RWPE1 (cell line): Measurements from ENCODE around the gene TGFBI.
A peak's percentile ranks its signal among the peaks of the same experiment; 100 is the strongest.

Experiments
- CTCF ChIA-PET: fragments of 350-600 bp; sonication (Branson Sonifier 250); formaldehyde crosslinking; extraction: SDS; loops from one replicate; lab custom pipeline; 2021; lab: Yijun Ruan, JAX
- POLR2A ChIA-PET: fragments of 400-600 bp; formaldehyde crosslinking; extraction: SDS; loops from one replicate; lab custom pipeline; 2020; ENCODE audit warnings: antibody characterized with exemption; ENCODE audit not compliant: low non-redundant PET; lab: Yijun Ruan, JAX
- DNase-seq: peaks from one replicate; pipeline ENCODE4 v3.0.0; 2012; ENCODE audit warnings: low spot score
- H3K27ac ChIP-seq: fragments of 450-650 bp; 2 replicates; pipeline ENCODE4 v1.5.1; 2017
- TF ChIP-seq, protein P1 (sequence below): fragments of 450-650 bp; conservative IDR thresholded peaks from 2 replicates; pipeline ENCODE4 v1.5.1; 2017; ENCODE audit warnings: low read depth, mild to moderate bottlenecking

TGFBI gene

GRCh38 chr5:136006761-136007251 is 22.0 kb upstream of the TGFBI start:
- DNase-seq, result peak; percentile 95
- peak overlapping the region; percentile 97 for H3K27ac ChIP-seq
- TF ChIP-seq, protein P1, sequence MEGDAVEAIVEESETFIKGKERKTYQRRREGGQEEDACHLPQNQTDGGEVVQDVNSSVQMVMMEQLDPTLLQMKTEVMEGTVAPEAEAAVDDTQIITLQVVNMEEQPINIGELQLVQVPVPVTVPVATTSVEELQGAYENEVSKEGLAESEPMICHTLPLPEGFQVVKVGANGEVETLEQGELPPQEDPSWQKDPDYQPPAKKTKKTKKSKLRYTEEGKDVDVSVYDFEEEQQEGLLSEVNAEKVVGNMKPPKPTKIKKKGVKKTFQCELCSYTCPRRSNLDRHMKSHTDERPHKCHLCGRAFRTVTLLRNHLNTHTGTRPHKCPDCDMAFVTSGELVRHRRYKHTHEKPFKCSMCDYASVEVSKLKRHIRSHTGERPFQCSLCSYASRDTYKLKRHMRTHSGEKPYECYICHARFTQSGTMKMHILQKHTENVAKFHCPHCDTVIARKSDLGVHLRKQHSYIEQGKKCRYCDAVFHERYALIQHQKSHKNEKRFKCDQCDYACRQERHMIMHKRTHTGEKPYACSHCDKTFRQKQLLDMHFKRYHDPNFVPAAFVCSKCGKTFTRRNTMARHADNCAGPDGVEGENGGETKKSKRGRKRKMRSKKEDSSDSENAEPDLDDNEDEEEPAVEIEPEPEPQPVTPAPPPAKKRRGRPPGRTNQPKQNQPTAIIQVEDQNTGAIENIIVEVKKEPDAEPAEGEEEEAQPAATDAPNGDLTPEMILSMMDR, result no peak

GRCh38 chr5:136007271-136007670 is 21.5 kb upstream of the TGFBI start:
- TF ChIP-seq, protein P1, result no peak
- DNase-seq, result no peak
- POLR2A ChIA-PET, result interaction anchor here (1.0 kb wide), 1 partner anchor 22 kb away, joined by 3 read pairs; no protein-coding TSS in a partner anchor
- H3K27ac ChIP-seq, result peak overlapping the region; percentile 97
- CTCF ChIA-PET, result interaction anchor here (0.7 kb wide), 1 partner anchor 36 kb away, joined by 5 read pairs; no protein-coding TSS in a partner anchor

More at GRCh38 chr5:136006761-136007251, 22.0 kb upstream of the TGFBI start:
- ChIA-PET CTCF (interaction anchor here (0.6 to 1.0 kb wide), 3 partner anchors 10 to 61 kb away, joined by 3 to 5 read pairs (median 5); no protein-coding TSS in a partner anchor), POLR2A (interaction anchor here (1.0 kb wide), 1 partner anchor 23 kb away, joined by 3 read pairs; no protein-coding TSS in a partner anchor)

- ChIA-PET CTCF (interaction anchor here (0.8 to 1.4 kb wide), 3 partner anchors 10 to 1958 kb away, joined by 3 to 6 read pairs (median 3); no protein-coding TSS in a partner anchor), POLR2A (no interaction called here)
- DNase-seq, result peak; percentile 78
- H3K27ac ChIP-seq, result no peak overlapping the region
- TF ChIP-seq, protein P1, result no peak
These were observed 17.3 kb upstream of the TGFBI start for GRCh38 chr5:136011414-136012001.

DNA sequence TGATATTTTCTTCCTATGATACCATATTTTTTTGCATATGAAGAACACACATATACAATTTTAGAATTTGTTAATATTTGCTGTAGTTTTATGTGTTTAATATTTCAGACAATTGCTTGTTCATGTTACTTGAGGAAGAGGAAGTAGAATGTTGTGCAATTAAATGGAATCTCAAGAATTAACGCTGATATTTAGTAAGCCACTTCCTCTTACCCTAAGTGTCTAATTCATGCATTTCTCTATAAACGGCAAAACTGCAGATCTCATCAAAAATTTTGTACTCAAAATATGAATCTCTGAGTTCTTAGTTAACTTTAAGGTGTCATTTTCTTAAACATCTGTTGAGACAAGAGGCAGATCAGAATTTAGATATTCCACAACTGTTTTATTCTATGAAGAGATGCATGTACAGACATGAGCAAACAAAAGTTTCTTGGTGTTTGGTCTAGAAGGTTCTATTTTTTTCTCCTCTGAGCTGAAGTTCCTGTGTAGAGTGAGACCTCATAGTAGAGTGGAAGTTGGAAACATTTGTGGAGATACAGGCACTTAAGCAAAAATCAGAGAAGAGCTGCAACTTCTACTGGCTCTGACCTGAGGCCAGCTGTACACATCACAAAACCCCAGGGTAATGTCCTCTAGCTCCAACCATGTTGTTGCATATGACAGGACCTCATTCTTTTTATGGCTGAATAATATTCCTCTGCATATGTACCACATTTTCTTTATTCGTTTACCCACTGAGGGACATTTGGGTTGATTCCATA is 16.6 kb upstream of the TGFBI start:
- CTCF ChIA-PET, result interaction anchor here (0.8 to 1.4 kb wide), 2 partner anchors 11 to 1958 kb away, joined by 3 read pairs; no protein-coding TSS in a partner anchor
- TF ChIP-seq, protein P1, result no peak
- DNase-seq, result peak; percentile 63
- no peak overlapping the region for H3K27ac ChIP-seq
- POLR2A ChIA-PET, result no interaction called here

DNA sequence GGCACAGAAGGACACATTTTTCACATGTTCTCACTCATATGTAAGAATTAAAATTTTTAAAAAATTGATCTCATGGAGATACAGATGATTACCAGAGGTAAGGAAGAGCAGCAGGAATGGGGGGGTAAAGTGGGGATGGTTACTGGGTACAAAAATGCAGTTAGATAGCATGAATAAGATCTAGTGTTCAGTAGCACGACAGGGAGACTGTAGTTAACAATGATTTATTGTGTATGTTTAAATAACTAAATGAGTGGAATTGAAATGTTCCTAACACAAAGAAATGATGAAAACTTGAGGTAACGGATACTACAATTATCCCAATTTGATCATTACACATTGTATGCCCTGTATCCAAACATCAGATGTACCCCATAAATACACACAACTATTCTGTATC is 15.2 kb upstream of the TGFBI start:
- TF ChIP-seq, protein P1, result no peak
- CTCF ChIA-PET, result interaction anchor here (0.6 to 0.7 kb wide), 2 partner anchors 11 to 1042 kb away, joined by 3 read pairs; no protein-coding TSS in a partner anchor
- DNase-seq, result no peak
- POLR2A ChIA-PET, result no interaction called here
- H3K27ac ChIP-seq, result peak overlapping the region; percentile 64; the same call in 1 of the 2 replicates
